Jurkat, Clone E6-1 (cell line): ENCODE data around the gene SCN2B.
"Not testable (repeated sequence)": the region's sequence is repeated elsewhere in the genome, so short reads cannot be mapped to it uniquely, and the experiment has no call there.

ENCODE experiments used
- DNase-seq: peaks from one replicate; pipeline ENCODE4 v3.0.0-alpha.2; 2011; ENCODE audit warnings: low read depth, low spot score
- H3K4me3 ChIP-seq: 2 replicates; pipeline ENCODE4 v1.5.1; 2011; ENCODE audit warnings: mild to moderate bottlenecking, low read length, control low read depth, moderate library complexity

The SCN2B gene

GRCh38 chr11:118209033-118209432 is 32.6 kb upstream of the SCN2B start:
- no peak overlapping the region for H3K4me3 ChIP-seq
- no peak for DNase-seq

GRCh38 chr11:118207079-118207478 is 30.6 kb upstream of the SCN2B start:
- no peak overlapping the region for H3K4me3 ChIP-seq
- DNase-seq = no peak

GRCh38 chr11:118206391-118207031 is 30.1 kb upstream of the SCN2B start:
- no peak overlapping the region for H3K4me3 ChIP-seq
- DNase-seq = no peak

DNA sequence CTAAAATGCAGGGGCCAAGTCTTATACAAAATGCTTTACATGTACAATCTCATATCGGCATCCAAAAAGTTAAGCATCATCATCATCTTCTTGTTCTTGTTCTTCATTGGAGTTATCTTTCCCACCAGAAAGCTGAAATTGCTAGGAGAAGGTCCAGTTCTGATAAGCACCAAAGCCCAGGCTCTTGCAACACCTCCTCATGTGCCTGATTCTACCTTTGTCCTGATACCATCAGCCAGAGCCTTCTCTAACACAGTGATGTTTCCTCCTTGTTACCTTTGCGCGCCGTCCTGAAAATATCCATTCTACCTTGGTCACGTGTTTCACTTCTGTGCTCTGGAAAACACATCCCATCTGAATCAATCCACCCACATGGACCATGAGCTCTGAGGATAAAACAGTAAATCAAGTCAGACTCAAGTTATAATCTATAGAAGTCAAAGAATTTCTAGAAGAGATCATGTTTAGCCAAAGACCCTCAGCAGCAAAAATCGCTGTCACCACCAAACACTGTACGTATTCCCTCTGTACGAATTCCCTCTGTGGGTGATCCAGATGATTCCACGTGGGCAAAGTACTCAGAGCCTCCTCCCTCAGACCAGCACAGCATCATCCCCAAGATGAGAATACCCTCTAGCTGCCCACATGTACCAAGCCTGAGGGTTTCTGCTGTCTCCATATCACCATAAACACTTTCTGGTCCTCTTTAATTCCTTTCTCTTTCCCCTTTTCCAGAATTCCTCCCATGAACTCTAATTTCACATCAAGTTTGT is 29.4 kb upstream of the SCN2B start:
- DNase-seq = no peak
- no peak overlapping the region for H3K4me3 ChIP-seq

DNA sequence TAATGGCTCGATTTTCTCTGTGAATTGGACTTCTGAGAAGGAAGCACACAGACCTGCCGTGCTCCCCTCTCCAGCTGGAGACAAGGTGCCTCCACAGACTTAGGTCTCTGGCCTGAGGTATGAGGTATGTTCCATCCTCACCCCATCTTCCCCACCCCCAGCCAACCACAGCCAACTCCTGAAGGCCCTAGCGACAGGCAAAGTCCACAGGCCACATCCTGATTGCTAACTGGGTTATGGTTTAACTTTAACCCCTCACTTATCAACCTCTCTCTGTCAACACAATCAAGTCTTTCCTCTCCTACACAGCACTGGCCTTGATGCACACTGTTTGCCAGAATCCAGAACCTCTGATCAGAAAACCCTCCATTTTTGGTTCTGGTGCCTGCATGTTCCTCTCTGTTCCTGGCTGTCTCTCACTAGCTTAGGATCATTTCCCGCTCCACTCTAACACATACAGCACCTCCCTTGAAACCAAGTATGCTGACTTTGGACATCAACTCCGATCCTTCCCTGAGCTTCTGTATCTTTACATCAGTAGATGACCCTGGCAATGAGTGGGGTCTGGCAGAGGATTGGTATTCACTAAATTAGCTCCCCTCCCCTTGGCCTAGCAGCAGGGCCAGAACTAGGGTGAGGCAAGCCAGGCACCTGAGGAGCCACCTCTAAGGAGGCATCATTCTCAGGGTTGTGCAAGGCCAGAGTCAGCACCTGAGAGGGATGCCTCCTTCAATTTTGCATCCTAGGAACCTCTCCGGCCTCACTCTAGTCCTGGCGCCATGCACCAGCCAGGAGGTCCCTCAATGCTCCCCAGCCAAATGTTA is 26.4 kb upstream of the SCN2B start:
- DNase-seq = peak; percentile 91
- peak overlapping the region; percentile 17 for H3K4me3 ChIP-seq

GRCh38 chr11:118201966-118202365 is 25.5 kb upstream of the SCN2B start:
- no peak overlapping the region; the same call in 1 of the 2 replicates for H3K4me3 ChIP-seq
- DNase-seq = peak; percentile 24

- peak; percentile 42 for DNase-seq
- H3K4me3 ChIP-seq = no peak overlapping the region
Observed at GRCh38 chr11:118200901-118201680, 24.7 kb upstream of the SCN2B start.

DNA sequence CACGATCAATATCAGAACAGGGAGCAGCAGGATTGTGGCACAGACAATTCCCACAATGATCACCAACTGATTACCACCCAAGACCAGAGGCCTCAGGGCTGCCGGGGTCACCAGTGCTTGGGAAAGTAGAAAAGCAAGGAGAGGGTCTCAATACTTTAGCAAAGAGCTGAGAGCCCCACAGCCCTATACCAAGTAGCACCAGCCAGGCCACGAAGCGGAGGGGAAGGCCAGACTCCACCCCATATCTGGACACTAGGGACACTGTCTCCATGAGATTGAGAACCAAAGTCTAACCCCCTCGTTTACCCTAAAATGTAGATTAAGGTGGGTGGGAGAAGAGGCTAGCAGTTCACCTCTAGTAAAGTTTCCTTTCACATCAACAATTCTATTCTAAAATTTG is 24.1 kb upstream of the SCN2B start:
- no peak for DNase-seq
- H3K4me3 ChIP-seq = no peak overlapping the region

GRCh38 chr11:118199135-118199534 is 22.7 kb upstream of the SCN2B start:
- H3K4me3 ChIP-seq = no peak overlapping the region
- no peak for DNase-seq

GRCh38 chr11:118198370-118198769 is 21.9 kb upstream of the SCN2B start:
- peak; percentile 68 for DNase-seq
- H3K4me3 ChIP-seq = no peak overlapping the region; the same call in 1 of the 2 replicates

DNA sequence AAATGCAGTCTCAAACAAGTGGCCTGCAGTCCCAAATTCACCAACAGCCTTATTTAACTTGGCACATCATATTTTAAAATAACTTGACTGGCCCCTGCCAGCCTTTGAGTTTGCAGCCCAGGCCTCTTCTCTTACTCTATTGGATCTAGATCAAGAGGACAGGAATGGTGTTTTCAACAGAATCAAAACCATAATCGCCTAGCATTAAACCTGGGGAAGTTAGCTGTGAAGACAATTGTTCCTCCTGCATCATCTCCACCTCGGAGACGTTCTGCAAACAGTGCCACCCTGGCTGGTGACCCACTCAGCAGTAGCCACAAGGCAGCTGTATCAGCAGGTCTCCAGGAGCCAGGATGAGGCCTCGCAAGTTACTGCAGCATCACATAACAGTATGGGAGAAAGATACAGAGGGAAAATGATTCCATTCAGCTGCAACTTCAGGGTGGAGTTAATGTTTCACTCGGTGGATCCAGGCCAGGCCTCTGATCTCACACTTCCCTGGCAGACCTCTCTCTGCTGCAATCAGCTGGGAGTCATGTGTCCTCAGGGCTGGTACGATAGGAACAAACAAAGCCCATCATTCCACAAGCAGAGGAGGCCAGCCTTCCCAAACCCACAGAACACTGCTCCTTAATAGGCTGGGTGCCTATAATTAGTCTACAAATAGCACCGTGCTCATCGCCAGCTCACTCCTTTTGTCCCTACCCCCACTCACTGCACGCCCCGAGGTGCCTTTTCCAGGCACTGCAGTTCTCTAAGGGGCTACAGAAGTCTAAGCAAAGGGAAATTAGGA is 18.6 kb upstream of the SCN2B start:
- no peak overlapping the region for H3K4me3 ChIP-seq
- DNase-seq = no peak

- DNase-seq = no peak
- no peak overlapping the region for H3K4me3 ChIP-seq
Observed at GRCh38 chr11:118193910-118194566, 17.6 kb upstream of the SCN2B start.

DNA sequence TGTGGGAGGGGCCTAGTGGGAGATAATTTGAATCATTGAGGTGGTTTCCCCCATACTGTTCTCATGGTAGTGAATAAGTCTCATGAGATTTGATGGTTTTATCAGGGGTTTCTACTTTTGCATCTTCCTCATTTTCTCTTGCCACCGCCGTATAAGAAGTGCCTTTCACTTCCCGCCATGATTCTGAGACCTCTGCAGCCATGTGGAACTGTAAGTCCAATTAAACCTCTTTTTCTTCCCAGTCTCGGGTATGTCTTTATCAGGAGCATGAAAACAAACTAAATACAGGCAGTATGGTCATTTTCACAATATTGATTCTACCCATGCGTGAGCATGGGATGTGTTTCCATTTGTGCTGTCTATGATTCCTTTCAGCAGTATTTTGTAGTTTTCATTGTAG is 16.4 kb upstream of the SCN2B start:
- not testable (repeated sequence) for DNase-seq

DNA sequence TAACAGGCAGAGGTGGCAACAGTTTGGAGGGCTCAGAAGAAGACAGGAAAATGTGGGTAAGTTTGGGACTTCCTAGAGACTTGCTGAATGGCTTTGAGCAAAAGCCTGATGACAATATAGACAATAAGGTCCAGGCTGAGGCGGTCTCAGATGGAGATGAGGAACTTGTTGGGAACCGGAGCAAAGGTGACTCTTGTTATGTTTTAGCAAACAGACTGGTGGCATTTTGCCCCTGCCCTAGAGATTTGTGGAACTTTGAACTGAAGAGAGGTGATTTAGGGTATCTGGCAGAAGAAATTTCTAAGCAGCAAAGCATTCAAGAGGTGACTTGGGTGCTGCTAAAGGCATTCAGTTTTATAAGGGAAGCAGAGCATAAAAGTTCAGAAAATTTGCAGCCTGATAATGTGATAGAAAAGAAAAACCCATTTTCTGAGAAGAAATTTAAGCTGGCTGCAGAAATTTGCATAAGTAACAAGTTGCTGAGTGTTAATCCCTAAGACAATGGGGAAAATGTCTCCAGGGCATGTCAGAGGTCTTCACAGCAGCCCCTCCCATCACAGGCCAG is 14.6 kb upstream of the SCN2B start:
- H3K4me3 ChIP-seq, DNase-seq: not testable (repeated sequence)

More for the DNA sequence above, 16.4 kb upstream of the SCN2B start:
- not testable (repeated sequence) for H3K4me3 ChIP-seq

DNA sequence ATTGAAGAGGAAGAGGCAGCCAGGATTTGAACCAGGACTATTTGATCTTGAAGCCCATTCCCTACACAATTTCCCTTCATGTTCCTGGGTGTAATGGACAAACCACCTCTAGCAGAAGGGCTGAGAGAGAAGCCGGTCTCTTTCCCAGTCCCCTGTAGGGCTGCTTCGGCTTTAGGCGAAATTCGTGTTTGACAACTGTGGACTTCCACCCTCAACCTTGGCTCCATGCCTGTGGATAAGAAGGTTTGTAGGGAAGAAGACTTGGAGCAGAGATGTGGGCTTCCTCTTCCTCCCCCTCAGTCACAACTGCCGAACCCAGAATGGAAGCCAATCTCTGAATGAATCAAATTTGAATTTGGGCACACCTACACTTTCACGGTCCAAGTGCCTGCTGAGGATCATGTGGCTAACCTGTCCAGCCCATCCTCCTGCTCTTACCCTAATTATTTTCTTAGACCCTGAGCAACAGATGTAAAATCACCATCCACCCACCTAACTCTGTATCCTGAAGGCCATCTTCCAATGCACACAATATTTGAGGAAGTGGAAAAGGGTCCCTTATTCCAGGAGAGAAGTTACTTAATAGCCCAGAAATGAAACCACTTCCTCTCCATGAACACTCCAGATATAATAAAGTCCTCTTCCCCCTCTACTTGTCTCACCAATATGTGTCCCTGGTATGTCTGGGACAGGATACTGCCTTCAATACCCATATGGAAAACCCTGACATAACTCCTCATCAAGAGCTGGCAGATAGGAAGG is 10.1 kb upstream of the SCN2B start:
- no peak overlapping the region for H3K4me3 ChIP-seq
- no peak for DNase-seq

- H3K4me3 ChIP-seq = no peak overlapping the region
- DNase-seq = no peak
Observed at GRCh38 chr11:118184784-118185579, 8.5 kb upstream of the SCN2B start.
